ENCODE data around the gene PCDHGA12.
"Not testable (repeated sequence)": the region's sequence is repeated elsewhere in the genome, so short reads cannot be mapped to it uniquely, and the experiment has no call there.

The PCDHGA12 gene

GRCh38 chr5:141403387-141403786, 26.9 kb upstream of the PCDHGA12 start:
- FAIRE-seq, result no peak
- no peak for DNase-seq (ENCODE audit: extremely low spot score, insufficient read length, low read depth)

GRCh38 chr5:141407790-141408505, 22.4 kb upstream of the PCDHGA12 start, which contains the start of gene PCDHGB6:
Gene PCDHGB6 (plus strand): TSS chr5:141408021. CDS start chr5:141408203, 182 bp downstream.
- DNase-seq (ENCODE audit: extremely low spot score, insufficient read length, low read depth); FAIRE-seq: not testable (repeated sequence)

- DNase-seq (ENCODE audit: extremely low spot score, insufficient read length, low read depth), result no peak
- no peak for FAIRE-seq
Observed at GRCh38 chr5:141409598-141410306, 20.6 kb upstream of the PCDHGA12 start.

GRCh38 chr5:141411575-141411974, 18.7 kb upstream of the PCDHGA12 start:
- DNase-seq (ENCODE audit: extremely low spot score, insufficient read length, low read depth) (no peak), FAIRE-seq (no peak)

- DNase-seq (ENCODE audit: extremely low spot score, insufficient read length, low read depth) (peak; percentile 23), FAIRE-seq (no peak)
Observed at GRCh38 chr5:141412854-141413539, 17.3 kb upstream of the PCDHGA12 start, which contains the start of gene PCDHGA10. Gene PCDHGA10 (plus strand): TSS chr5:141412987. CDS start chr5:141413176, 189 bp downstream.

- FAIRE-seq (no peak), DNase-seq (ENCODE audit: extremely low spot score, insufficient read length, low read depth) (no peak)
Observed at GRCh38 chr5:141413540-141414069, 16.7 kb upstream of the PCDHGA12 start.

GRCh38 chr5:141414548-141415274, 15.6 kb upstream of the PCDHGA12 start:
- DNase-seq (ENCODE audit: extremely low spot score, insufficient read length, low read depth); FAIRE-seq: not testable (repeated sequence)

- FAIRE-seq, result not testable (repeated sequence)
Observed at GRCh38 chr5:141415275-141415618, 15.1 kb upstream of the PCDHGA12 start.

GRCh38 chr5:141417494-141418172, 12.7 kb upstream of the PCDHGA12 start, which contains the start of gene PCDHGB7:
Gene PCDHGB7 (plus strand): TSS chr5:141417677. CDS start chr5:141417860, 183 bp downstream.
- FAIRE-seq, result peak; percentile 66

More at GRCh38 chr5:141415275-141415618, 15.1 kb upstream of the PCDHGA12 start:
- not testable (repeated sequence) for DNase-seq (ENCODE audit: extremely low spot score, insufficient read length, low read depth)

GRCh38 chr5:141419074-141419880, 11.0 kb upstream of the PCDHGA12 start:
- no peak for FAIRE-seq

More at GRCh38 chr5:141417494-141418172, 12.7 kb upstream of the PCDHGA12 start, which contains the start of gene PCDHGB7:
- DNase-seq (ENCODE audit: extremely low spot score, insufficient read length, low read depth), result not testable (repeated sequence)

GRCh38 chr5:141420855-141421488, 9.3 kb upstream of the PCDHGA12 start, which contains the start of gene PCDHGA11:
Gene PCDHGA11 (plus strand): TSS chr5:141421051. CDS start chr5:141421228, 177 bp downstream.
- DNase-seq (ENCODE audit: extremely low spot score, insufficient read length, low read depth) (no peak), FAIRE-seq (no peak)

More at GRCh38 chr5:141419074-141419880, 11.0 kb upstream of the PCDHGA12 start:
- DNase-seq (ENCODE audit: extremely low spot score, insufficient read length, low read depth), result no peak

GRCh38 chr5:141421489-141421855, 8.8 kb upstream of the PCDHGA12 start:
- no peak for DNase-seq (ENCODE audit: extremely low spot score, insufficient read length, low read depth)
- FAIRE-seq, result no peak

- DNase-seq (ENCODE audit: extremely low spot score, insufficient read length, low read depth), result no peak
- no peak for FAIRE-seq
Observed at GRCh38 chr5:141422742-141423291, 7.5 kb upstream of the PCDHGA12 start.

- DNase-seq (ENCODE audit: extremely low spot score, insufficient read length, low read depth), result no peak
- no peak for FAIRE-seq
Observed at GRCh38 chr5:141427783-141428426, 2.4 kb upstream of the PCDHGA12 start.

GRCh38 chr5:141431286-141431685, 979 bp downstream of the PCDHGA12 start:
- FAIRE-seq (peak; percentile 69), DNase-seq (ENCODE audit: extremely low spot score, insufficient read length, low read depth) (no peak)

- FAIRE-seq; DNase-seq (ENCODE audit: extremely low spot score, insufficient read length, low read depth): not testable (repeated sequence)
Observed at GRCh38 chr5:141432308-141432707, 2.0 kb downstream of the PCDHGA12 start.

- not testable (repeated sequence) for FAIRE-seq; DNase-seq (ENCODE audit: extremely low spot score, insufficient read length, low read depth)
Observed at GRCh38 chr5:141432726-141433125, 2.4 kb downstream of the PCDHGA12 start.
